ENCODE results near the gene ENO1. TPM values are rescaled to one million over a fixed set of nuclear protein-coding genes. Genes with fewer than 3 reads are reported as not detected.
A peak's percentile ranks its signal among the peaks of the same experiment; 100 is the strongest.

ENO1 gene
- total RNA-seq, 4 donors from 2014 or later = 954 to 1,668 (median 1,315) TPM

GRCh38 chr1:8813016-8813763, 65.3 kb downstream of the ENO1 start:
- 38 to 45% methylated on average over 6 of the region's 6 CpGs for WGBS, 2 donors
- H3K27ac ChIP-seq = peak overlapping the region in 2 of 4 donors; percentile 98
- H3K36me3 ChIP-seq = no peaks in the 10 kb centered on the region
- no peak overlapping the region for H3K4me3 ChIP-seq
- no peaks in the 10 kb centered on the region for H3K9me3 ChIP-seq
- no peaks in the 10 kb centered on the region for H3K27me3 ChIP-seq
- intact Hi-C loops (cut with DNase I) = no loop called here
- no peak for DNase-seq
- TF ChIP-seq CTCF (IDR thresholded peaks at IDR 0.05) (no peak), POLR2A (IDR thresholded peaks at IDR 0.05) (no peak)
- H3K4me1 ChIP-seq = peaks cover 11 to 80% (median 30%) of the 10 kb centered on the region in 3 donors

GRCh38 chr1:8812081-8812480, 66.4 kb downstream of the ENO1 start:
- H3K4me1 ChIP-seq = peaks cover 11 to 81% (median 30%) of the 10 kb centered on the region in 3 donors
- no peaks in the 10 kb centered on the region for H3K36me3 ChIP-seq
- H3K9me3 ChIP-seq = no peaks in the 10 kb centered on the region
- H3K27me3 ChIP-seq = no peaks in the 10 kb centered on the region
- intact Hi-C loops (cut with DNase I) = no loop called here
- H3K4me3 ChIP-seq = no peak overlapping the region
- DNase-seq = no peak
- TF ChIP-seq CTCF (IDR thresholded peaks at IDR 0.05) = no peak
- no peak for TF ChIP-seq POLR2A (IDR thresholded peaks at IDR 0.05)
- peak overlapping the region in 2 of 4 donors; percentile 16 to 98 for H3K27ac ChIP-seq
- 63 to 75% methylated on average over 6 of the region's 6 CpGs for WGBS, 2 donors

Small RNA genes lying within 50 kb of the gene (small RNA-seq; reads per million reads assigned to genes)
- 0 reads per million in 4 donors for gene AL139415.2
- 0 to 0.27 (median 0) reads per million in 4 donors for gene MIR6728
- gene RNU6-304P = 0 reads per million in 4 donors

Other genes starting within 250 kb of the ENO1 start
- gene RERE, start 61.0 kb downstream of the ENO1 start, total RNA-seq = 10 to 100 TPM; 27.5 to 56.6 (median 32.1) TPM
- not detected for gene CA6, start 67.2 kb upstream of the ENO1 start, total RNA-seq
- under 1 TPM in 1 of 4 donors, not detected in 3; 0.38 TPM for gene SLC2A7, start 147.7 kb upstream of the ENO1 start, total RNA-seq
- gene SLC2A5, start 190.9 kb upstream of the ENO1 start, total RNA-seq = 1 to 10 TPM; 1.9 to 7.1 (median 4.2) TPM